ENCODE data around the gene MFSD11. TPM values are rescaled to one million over a fixed set of nuclear protein-coding genes. Genes with fewer than 3 reads are reported as not detected.
"Not testable (repeated sequence)": the region's sequence is repeated elsewhere in the genome, so short reads cannot be mapped to it uniquely, and the experiment has no call there.

Gene MFSD11
- total and polyA plus RNA-seq, 11 donors: 14.3 to 36.5 (median 25.3) TPM

DNA sequence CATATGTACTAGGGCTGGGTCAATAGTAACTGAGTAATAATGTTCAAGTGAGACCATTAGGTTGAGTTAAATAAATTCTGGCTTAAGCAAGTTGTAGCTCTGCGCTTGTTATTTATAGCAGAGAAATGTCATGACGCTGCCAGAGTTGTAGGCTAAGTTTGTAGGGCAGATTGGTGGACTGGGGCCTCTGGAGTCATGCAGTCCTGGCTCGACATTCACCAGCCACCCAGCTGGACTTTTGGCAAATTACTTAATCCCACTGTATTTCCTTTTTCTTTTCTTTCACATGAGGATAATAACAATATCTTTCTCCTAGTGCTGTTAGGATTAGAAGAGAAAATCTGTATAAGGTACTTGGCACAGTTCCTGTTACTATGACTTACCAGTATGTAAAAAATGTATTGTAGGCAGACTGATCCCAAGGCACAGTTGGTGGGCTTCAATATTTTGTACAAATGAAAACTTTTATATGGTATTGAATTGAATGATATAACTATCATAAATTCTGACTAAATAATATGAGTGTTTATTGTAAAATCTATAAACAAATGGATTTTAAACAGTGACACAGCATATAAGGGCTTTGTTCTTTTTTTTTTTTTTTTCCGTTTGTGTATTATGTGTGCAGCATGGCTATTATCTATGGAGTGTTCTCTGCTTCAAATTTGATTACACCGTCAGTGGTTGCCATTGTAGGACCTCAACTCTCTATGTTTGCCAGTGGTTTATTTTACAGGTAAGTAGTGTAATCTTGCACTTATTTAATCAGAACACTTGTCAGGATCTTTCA lies 2.6 kb downstream of the MFSD11 start:
- Histone ChIP-seq H3K27me3 (no peaks in the 10 kb centered on the region), H3K4me1 (peaks cover 0 to 55% (median 26%) of the 10 kb centered on the region in 12 donors), H3K27ac (peak overlapping the region; percentile 67 to 100 (median 99)), H3K4me3 (peak overlapping the region in 8 of 12 donors; percentile 71 to 97 (median 94)), H3K36me3 (peaks cover 0 to 55% (median 49%) of the 10 kb centered on the region in 9 donors), H3K9me3 (no peaks in the 10 kb centered on the region)
- TF ChIP-seq, protein P1, sequence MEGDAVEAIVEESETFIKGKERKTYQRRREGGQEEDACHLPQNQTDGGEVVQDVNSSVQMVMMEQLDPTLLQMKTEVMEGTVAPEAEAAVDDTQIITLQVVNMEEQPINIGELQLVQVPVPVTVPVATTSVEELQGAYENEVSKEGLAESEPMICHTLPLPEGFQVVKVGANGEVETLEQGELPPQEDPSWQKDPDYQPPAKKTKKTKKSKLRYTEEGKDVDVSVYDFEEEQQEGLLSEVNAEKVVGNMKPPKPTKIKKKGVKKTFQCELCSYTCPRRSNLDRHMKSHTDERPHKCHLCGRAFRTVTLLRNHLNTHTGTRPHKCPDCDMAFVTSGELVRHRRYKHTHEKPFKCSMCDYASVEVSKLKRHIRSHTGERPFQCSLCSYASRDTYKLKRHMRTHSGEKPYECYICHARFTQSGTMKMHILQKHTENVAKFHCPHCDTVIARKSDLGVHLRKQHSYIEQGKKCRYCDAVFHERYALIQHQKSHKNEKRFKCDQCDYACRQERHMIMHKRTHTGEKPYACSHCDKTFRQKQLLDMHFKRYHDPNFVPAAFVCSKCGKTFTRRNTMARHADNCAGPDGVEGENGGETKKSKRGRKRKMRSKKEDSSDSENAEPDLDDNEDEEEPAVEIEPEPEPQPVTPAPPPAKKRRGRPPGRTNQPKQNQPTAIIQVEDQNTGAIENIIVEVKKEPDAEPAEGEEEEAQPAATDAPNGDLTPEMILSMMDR (IDR thresholded peaks at IDR 0.05): no peak
- no peak for TF ChIP-seq POLR2A (IDR thresholded peaks at IDR 0.05)
- intact Hi-C loops (cut with DNase I): no loop called here
- DNase-seq: peak in 4 of 5 donors; percentile 43 to 69 (median 58)
- WGBS, 4 donors: 40 to 46% (median 41%) methylated on average over 5 of the region's 5 CpGs
- peak; percentile 4 to 25 (median 8) for ATAC-seq

DNA sequence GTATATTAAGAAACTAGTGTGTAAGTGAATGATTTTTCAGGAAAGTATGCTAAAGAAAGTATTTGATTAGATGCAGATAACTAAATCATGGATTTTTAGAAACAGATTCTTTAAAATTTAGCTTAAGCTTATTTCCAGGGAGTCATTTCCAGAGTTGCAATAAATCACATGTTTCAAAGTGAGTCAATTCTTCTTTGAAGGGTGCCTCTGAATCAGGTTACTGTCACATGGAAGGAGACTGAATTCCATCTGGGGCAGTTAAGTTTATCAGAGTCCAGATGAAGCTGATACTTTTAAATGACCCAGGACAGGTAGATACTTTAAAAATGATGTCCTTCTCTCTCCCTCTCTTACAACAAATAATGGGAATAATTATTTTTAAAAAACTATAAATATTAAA lies 5.0 kb downstream of the MFSD11 start:
- intact Hi-C loops (cut with DNase I): no loop called here
- peak overlapping the region in 1 of 12 donors; percentile 29 for H3K27ac ChIP-seq
- H3K36me3 ChIP-seq: peaks cover 0 to 65% (median 58%) of the 10 kb centered on the region in 9 donors
- H3K4me1 ChIP-seq: peaks cover 0 to 53% (median 28%) of the 10 kb centered on the region in 12 donors
- no peak for DNase-seq
- TF ChIP-seq POLR2A (IDR thresholded peaks at IDR 0.05): no peak
- TF ChIP-seq, protein P1 (IDR thresholded peaks at IDR 0.05): no peak
- no peaks in the 10 kb centered on the region for H3K27me3 ChIP-seq
- H3K4me3 ChIP-seq: no peak overlapping the region
- H3K9me3 ChIP-seq: no peaks in the 10 kb centered on the region
- ATAC-seq: no peak

DNA sequence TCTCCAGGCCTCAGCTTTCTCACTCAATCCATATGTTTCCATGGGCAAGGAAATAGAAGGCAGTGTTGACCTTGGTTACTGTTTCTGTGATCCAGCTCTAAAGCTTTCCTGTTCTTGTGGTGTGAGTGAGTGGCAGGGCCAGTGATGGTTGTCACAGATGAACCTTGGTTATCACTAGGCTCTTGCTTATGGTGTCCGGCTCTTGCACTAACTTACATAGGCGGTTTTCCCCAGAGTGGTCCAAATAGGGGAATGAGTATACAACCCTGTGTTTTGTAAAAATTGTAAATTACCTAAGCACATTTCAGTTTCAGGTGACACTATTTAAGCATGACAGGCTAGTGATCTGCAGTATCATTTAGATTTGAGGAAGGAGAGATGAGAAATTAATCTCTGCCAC lies 6.8 kb downstream of the MFSD11 start:
- no peak for DNase-seq
- Histone ChIP-seq H3K36me3 (peaks cover 0 to 78% (median 70%) of the 10 kb centered on the region in 9 donors), H3K4me3 (no peak overlapping the region), H3K9me3 (no peaks in the 10 kb centered on the region), H3K4me1 (peaks cover 0 to 51% (median 18%) of the 10 kb centered on the region in 12 donors), H3K27me3 (no peaks in the 10 kb centered on the region), H3K27ac (peak overlapping the region in 9 of 12 donors; percentile 11 to 47 (median 30))
- intact Hi-C loops (cut with DNase I): no loop called here
- peak in 3 of 4 donors; percentile 5 to 27 (median 6) for ATAC-seq
- 70 to 84% (median 76%) methylated on average over 2 of the region's 2 CpGs for WGBS, 4 donors
- TF ChIP-seq, protein P1 (IDR thresholded peaks at IDR 0.05): no peak
- no peak for TF ChIP-seq POLR2A (IDR thresholded peaks at IDR 0.05)

DNA sequence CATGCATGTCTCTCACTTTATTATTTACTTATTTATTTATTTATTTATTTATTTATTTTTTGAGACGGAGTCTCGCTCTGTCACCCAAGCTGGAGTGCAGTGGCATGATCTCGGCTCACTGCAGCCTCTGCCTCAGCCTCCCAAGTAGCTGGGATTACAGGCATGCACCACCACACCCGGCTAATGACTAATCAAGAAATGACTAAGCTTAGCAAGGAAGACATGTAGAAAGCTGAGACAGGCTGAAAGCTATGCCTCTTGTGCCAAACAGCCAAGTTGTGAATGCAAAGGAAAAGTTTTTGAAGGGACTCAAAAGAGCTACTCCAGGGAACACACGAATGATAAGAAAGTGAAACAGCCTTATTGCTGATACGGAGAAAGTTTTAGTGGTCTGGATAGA lies 7.9 kb downstream of the MFSD11 start:
- intact Hi-C loops (cut with DNase I); H3K27me3 ChIP-seq; H3K4me3 ChIP-seq; DNase-seq; H3K27ac ChIP-seq; ATAC-seq; H3K9me3 ChIP-seq: not testable (repeated sequence)
- WGBS, 4 donors: 91 to 98% (median 94%) methylated on average over 6 of the region's 6 CpGs
- H3K36me3 ChIP-seq: peaks cover 0 to 84% (median 70%) of the 10 kb centered on the region in 9 donors
- H3K4me1 ChIP-seq: peaks cover 0 to 40% (median 11%) of the 10 kb centered on the region in 12 donors

All from heart left ventricle (tissue), 16 donors.